Stomach smooth muscle (tissue), 2 donors: Measurements from ENCODE around the gene CREB3.

Experiments used
- H3K27ac ChIP-seq: one replicate; pipeline ENCODE4 v1.7.0; 2013; ENCODE audit warnings: mild to moderate bottlenecking, low read length, inconsistent platforms
- H3K27me3 ChIP-seq, 2 donors: one replicate each; pipeline ENCODE4 v1.7.0; 2013; ENCODE audit warnings: low read length in 2 of 2; ENCODE audit not compliant: insufficient read depth in 2 of 2, control insufficient read depth in 1 of 2
- H3K36me3 ChIP-seq, 2 donors: one replicate each; pipeline ENCODE4 v1.7.0; 2013; ENCODE audit warnings: low read length in 2 of 2; ENCODE audit not compliant: control insufficient read depth in 2 of 2, insufficient read depth in 2 of 2
- H3K4me1 ChIP-seq: one replicate; pipeline ENCODE4 v1.7.0; 2013; ENCODE audit warnings: low read length; ENCODE audit not compliant: control insufficient read depth, insufficient read depth
- H3K4me3 ChIP-seq, 2 donors: one replicate each; pipeline ENCODE4 v1.7.0; 2013; ENCODE audit warnings: low read length in 2 of 2
- H3K9ac ChIP-seq, 2 donors: one replicate each; pipeline ENCODE4 v1.7.0; 2013; ENCODE audit warnings: low read length in 2 of 2, mild to moderate bottlenecking in 1 of 2
- H3K9me3 ChIP-seq, 2 donors: one replicate each; pipeline ENCODE4 v1.7.0; 2013; ENCODE audit warnings: low read length in 2 of 2; ENCODE audit not compliant: control insufficient read depth in 2 of 2
- donor health status: healthy.
- donor health status: Pancreatic carcinoma.

CREB3 gene

GRCh38 chr9:35737143-35737542 is 4.7 kb downstream of the CREB3 start:
- no peaks in the 10 kb centered on the region for H3K9me3 ChIP-seq
- H3K27me3 ChIP-seq = no peaks in the 10 kb centered on the region
- peaks cover 20% of the 10 kb centered on the region for H3K4me1 ChIP-seq
- no peak overlapping the region for H3K4me3 ChIP-seq
- H3K9ac ChIP-seq = no peak overlapping the region
- no peak overlapping the region for H3K27ac ChIP-seq
- H3K36me3 ChIP-seq = peaks cover 69 to 72% of the 10 kb centered on the region in 2 donors

DNA sequence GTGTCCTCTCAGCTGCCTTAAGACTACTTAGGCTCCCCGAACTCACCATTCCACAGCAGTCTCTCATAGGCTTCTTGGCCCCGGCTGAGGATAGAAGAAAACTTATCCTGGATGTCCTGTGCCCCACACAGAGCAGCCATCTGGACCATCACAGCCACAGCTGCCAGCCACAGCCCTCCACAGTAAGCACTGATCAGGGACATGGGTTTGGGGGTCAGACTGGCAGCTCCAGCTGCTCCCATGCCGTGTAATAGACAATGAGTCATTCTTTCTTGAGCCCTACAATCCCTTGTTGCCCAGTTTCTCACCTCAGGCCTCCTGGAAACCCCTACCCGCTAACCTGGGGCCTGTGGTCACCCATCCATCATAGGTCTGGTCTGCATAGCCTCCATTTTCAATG is 5.7 kb downstream of the CREB3 start:
- H3K36me3 ChIP-seq = peaks cover 79 to 82% of the 10 kb centered on the region in 2 donors
- H3K27ac ChIP-seq = peak overlapping the region; percentile 11
- no peak overlapping the region for H3K9ac ChIP-seq
- no peaks in the 10 kb centered on the region for H3K9me3 ChIP-seq
- no peaks in the 10 kb centered on the region for H3K27me3 ChIP-seq
- peaks cover 12% of the 10 kb centered on the region for H3K4me1 ChIP-seq
- H3K4me3 ChIP-seq = no peak overlapping the region

DNA sequence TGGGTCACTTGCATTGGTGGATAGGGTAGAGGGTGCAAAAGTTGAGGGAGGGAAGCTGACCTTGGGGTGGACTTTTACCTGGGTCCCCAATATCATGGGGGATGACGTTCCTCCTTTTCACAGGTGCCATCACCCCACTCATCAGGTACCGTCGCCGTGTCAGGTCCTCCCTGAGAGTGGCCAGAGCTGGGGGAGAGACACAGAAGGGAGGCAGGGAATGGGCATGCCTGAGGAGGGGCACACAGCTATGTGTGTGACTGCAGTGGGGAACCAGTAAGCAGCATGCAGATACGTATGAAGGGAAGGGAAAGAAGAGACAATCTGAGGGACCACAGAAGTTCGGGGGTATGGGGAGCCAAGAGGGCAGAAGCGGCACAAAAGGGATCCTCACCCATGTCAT is 6.5 kb downstream of the CREB3 start:
- Histone ChIP-seq H3K27ac (no peak overlapping the region), H3K27me3 (no peaks in the 10 kb centered on the region), H3K36me3 (peaks cover 87 to 88% of the 10 kb centered on the region in 2 donors), H3K9ac (no peak overlapping the region), H3K4me3 (no peak overlapping the region), H3K4me1 (peaks cover 5% of the 10 kb centered on the region), H3K9me3 (no peaks in the 10 kb centered on the region)

GRCh38 chr9:35740243-35740642 is 7.8 kb downstream of the CREB3 start:
- Histone ChIP-seq H3K9ac (no peak overlapping the region), H3K4me3 (no peak overlapping the region), H3K9me3 (no peaks in the 10 kb centered on the region), H3K27ac (no peak overlapping the region), H3K27me3 (no peaks in the 10 kb centered on the region), H3K4me1 (peaks cover 7% of the 10 kb centered on the region), H3K36me3 (peaks cover 91 to 93% of the 10 kb centered on the region in 2 donors)

DNA sequence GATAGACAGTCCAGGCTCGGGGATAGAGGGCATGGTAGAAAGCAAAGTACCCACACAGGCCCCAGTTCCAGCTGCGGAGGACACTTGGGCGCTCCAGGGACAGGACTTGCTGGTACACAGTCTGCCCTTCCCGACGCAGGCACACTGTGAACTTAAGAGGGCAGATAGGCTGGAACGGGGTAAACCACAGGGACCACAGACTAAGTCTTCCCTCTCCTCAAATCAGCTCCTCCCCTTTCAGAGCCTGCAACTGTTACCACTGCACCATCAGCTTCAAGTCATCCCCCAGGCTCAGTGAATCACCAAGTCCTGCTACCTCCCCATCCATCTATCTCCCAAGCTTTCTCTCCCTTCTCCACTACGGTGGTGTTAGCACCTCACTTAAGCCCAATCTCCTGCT is 9.3 kb downstream of the CREB3 start:
- Histone ChIP-seq H3K27ac (no peak overlapping the region), H3K36me3 (peaks cover 76 to 78% of the 10 kb centered on the region in 2 donors), H3K4me1 (peaks cover 12% of the 10 kb centered on the region), H3K4me3 (no peak overlapping the region), H3K9ac (peak overlapping the region in 1 of 2 donors; percentile 13), H3K9me3 (no peaks in the 10 kb centered on the region), H3K27me3 (no peaks in the 10 kb centered on the region)

- H3K4me1 ChIP-seq = peaks cover 29% of the 10 kb centered on the region
- H3K27ac ChIP-seq = no peak overlapping the region
- no peaks in the 10 kb centered on the region for H3K9me3 ChIP-seq
- no peak overlapping the region for H3K4me3 ChIP-seq
- H3K27me3 ChIP-seq = no peaks in the 10 kb centered on the region
- H3K9ac ChIP-seq = peak overlapping the region in 1 of 2 donors; percentile 29
- H3K36me3 ChIP-seq = peaks cover 59 to 61% of the 10 kb centered on the region in 2 donors
These were observed 11.0 kb downstream of the CREB3 start for GRCh38 chr9:35743452-35743851.

DNA sequence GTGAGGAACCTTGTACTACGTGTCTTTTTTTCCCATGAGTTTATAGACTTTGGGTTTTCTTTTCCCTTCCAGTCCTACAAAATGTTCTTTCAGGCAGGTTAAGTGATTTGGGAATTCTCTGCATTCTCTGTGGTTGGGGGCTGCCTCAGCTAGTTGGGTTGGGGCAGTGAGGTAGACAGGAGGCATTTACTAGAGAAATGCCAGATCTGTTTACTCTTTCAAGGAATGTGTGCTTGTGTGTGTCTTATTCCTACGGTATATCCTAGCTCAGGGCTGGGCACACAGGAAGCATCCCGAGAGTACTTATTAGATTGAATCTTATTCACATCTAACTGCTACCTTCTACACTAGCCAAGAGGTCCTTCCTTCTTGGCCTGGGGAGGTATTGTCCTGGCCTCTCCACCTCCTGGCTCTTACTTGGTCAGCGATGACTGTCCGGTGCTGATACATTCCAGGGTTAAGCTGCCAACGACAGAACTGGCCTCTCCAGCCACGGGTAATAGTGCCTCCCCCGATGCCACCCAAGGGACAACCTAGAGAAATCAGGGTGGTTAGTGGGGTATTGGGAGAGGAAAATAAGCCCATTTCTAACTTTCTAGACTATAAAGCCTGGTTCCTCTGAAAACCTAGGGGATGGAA is 11.5 kb downstream of the CREB3 start:
- Histone ChIP-seq H3K9ac (peak overlapping the region in 1 of 2 donors; percentile 36), H3K9me3 (no peaks in the 10 kb centered on the region), H3K36me3 (peaks cover 54 to 55% of the 10 kb centered on the region in 2 donors), H3K27ac (peak overlapping the region; percentile 53), H3K4me1 (peaks cover 30% of the 10 kb centered on the region), H3K27me3 (no peaks in the 10 kb centered on the region), H3K4me3 (no peak overlapping the region)

DNA sequence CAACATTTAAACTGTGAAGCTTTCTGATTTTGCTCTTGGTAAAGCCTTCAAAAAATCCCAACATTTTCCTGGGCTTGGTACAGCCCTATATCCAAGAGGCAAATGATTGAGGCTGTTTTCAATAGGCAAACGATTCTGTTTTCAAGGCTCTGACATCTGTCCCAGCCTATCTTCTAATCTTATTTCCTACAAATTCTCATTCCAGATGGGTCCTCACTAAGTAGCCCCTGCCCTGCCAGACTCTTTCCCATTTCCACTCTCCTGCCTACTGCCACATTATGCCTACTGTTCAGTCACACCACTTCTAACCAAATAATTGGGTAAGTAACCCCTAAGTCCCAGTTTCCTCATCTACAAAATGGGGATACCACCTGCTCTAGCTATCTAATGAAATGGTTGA is 13.1 kb downstream of the CREB3 start:
- Histone ChIP-seq H3K9ac (peak overlapping the region in 1 of 2 donors; percentile 37), H3K4me1 (peaks cover 39% of the 10 kb centered on the region), H3K27ac (no peak overlapping the region), H3K9me3 (no peaks in the 10 kb centered on the region), H3K27me3 (no peaks in the 10 kb centered on the region), H3K4me3 (peak overlapping the region; percentile 50 to 97), H3K36me3 (peaks cover 38 to 40% of the 10 kb centered on the region in 2 donors)

DNA sequence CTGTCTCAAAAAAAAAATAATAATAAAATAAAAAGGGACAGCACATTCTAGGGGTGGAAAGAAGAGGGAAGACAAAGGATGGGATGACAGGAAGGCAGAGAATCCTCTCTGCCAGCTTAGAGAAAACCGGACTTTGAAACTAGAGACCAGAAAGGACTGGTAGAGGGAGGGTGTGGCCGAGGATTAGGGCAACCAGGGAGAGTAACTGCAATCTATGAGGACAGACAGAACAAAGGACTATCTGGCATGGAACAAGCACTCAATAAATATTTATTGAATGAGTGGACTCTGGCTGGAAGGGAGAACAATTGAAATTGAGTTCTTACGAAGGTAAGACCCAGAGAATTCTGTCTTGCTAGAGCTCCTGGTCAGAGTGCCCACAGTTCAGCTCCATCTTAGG is 14.1 kb downstream of the CREB3 start:
- peak overlapping the region; percentile 93 to 96 for H3K9ac ChIP-seq
- no peaks in the 10 kb centered on the region for H3K9me3 ChIP-seq
- no peak overlapping the region for H3K27ac ChIP-seq
- H3K4me3 ChIP-seq = peak overlapping the region; percentile 97 to 100
- peaks cover 39 to 42% of the 10 kb centered on the region in 2 donors for H3K36me3 ChIP-seq
- H3K27me3 ChIP-seq = no peaks in the 10 kb centered on the region
- H3K4me1 ChIP-seq = peaks cover 39% of the 10 kb centered on the region

- Histone ChIP-seq H3K4me1 (peaks cover 39% of the 10 kb centered on the region), H3K36me3 (peaks cover 39 to 43% of the 10 kb centered on the region in 2 donors), H3K9ac (peak overlapping the region; percentile 93 to 96), H3K9me3 (no peaks in the 10 kb centered on the region), H3K4me3 (peak overlapping the region; percentile 97 to 100), H3K27me3 (no peaks in the 10 kb centered on the region), H3K27ac (peak overlapping the region; percentile 82)
These were observed 15.9 kb downstream of the CREB3 start for GRCh38 chr9:35748242-35748857.
